NCI-H1417 (cell line): ENCODE data around the gene ZNF865.

Experiments used
- DNase-seq, 3 experiments: peaks; one replicate each; lab custom pipeline; 2025; lab: John Stamatoyannopoulos, UW

Gene ZNF865

GRCh38 chr19:55586976-55587668 lies 18.3 kb upstream of the ZNF865 start:
- DNase-seq: peak; percentile 94 to 98 (median 98)

- no peak for DNase-seq
Observed at GRCh38 chr19:55588738-55589137, 16.7 kb upstream of the ZNF865 start.

- DNase-seq: no peak
Observed at GRCh38 chr19:55590109-55590508, 15.3 kb upstream of the ZNF865 start.

- DNase-seq: peak; percentile 11 to 20 (median 16)
Observed at GRCh38 chr19:55590617-55591016, 14.8 kb upstream of the ZNF865 start.

- no peak for DNase-seq
Observed at GRCh38 chr19:55591555-55591954, 13.9 kb upstream of the ZNF865 start.

- no peak for DNase-seq
Observed at GRCh38 chr19:55592391-55593090, 12.9 kb upstream of the ZNF865 start.

- DNase-seq: no peak
Observed at GRCh38 chr19:55593096-55593772, 12.2 kb upstream of the ZNF865 start.

GRCh38 chr19:55594996-55595545 lies 10.4 kb upstream of the ZNF865 start:
- no peak for DNase-seq

- no peak for DNase-seq
Observed at GRCh38 chr19:55596304-55596703, 9.1 kb upstream of the ZNF865 start.

- DNase-seq: no peak
Observed at GRCh38 chr19:55597501-55597921, 7.9 kb upstream of the ZNF865 start.

GRCh38 chr19:55598034-55598433 lies 7.4 kb upstream of the ZNF865 start:
- DNase-seq: no peak

- peak; percentile 93 to 97 (median 95) for DNase-seq
Observed at GRCh38 chr19:55598719-55599467, 6.6 kb upstream of the ZNF865 start.

GRCh38 chr19:55599468-55599841 lies 6.0 kb upstream of the ZNF865 start, which contains the start of gene FIZ1:
TSS of gene FIZ1 (minus strand) at chr19:55599517. CDS start at chr19:55597865, 1,652 bp downstream.
- DNase-seq: peak; percentile 98 to 99 (median 99)

- DNase-seq: peak; percentile 96 to 99 (median 98)
Observed at GRCh38 chr19:55599842-55600661, 5.4 kb upstream of the ZNF865 start, which contains the start of gene ZNF524. TSS of gene ZNF524 (plus strand) at chr19:55600288. CDS start at chr19:55602113, 1,825 bp downstream.

- no peak for DNase-seq
Observed at GRCh38 chr19:55600662-55601028, 4.8 kb upstream of the ZNF865 start.

GRCh38 chr19:55601084-55601483 lies 4.4 kb upstream of the ZNF865 start:
- DNase-seq: peak in 1 of 3 experiments; percentile 44

GRCh38 chr19:55602104-55603001 lies 3.1 kb upstream of the ZNF865 start:
- DNase-seq: no peak

GRCh38 chr19:55603115-55603514 lies 2.3 kb upstream of the ZNF865 start:
- DNase-seq: no peak

- no peak for DNase-seq
Observed at GRCh38 chr19:55603581-55604292, 1.7 kb upstream of the ZNF865 start.
